ENCODE data around the gene APBA2. TPM values are rescaled to one million over a fixed set of nuclear protein-coding genes. Genes with fewer than 3 reads are reported as not detected.

The APBA2 gene
- total RNA-seq, 1 experiment from 2014 or later = not detected

DNA sequence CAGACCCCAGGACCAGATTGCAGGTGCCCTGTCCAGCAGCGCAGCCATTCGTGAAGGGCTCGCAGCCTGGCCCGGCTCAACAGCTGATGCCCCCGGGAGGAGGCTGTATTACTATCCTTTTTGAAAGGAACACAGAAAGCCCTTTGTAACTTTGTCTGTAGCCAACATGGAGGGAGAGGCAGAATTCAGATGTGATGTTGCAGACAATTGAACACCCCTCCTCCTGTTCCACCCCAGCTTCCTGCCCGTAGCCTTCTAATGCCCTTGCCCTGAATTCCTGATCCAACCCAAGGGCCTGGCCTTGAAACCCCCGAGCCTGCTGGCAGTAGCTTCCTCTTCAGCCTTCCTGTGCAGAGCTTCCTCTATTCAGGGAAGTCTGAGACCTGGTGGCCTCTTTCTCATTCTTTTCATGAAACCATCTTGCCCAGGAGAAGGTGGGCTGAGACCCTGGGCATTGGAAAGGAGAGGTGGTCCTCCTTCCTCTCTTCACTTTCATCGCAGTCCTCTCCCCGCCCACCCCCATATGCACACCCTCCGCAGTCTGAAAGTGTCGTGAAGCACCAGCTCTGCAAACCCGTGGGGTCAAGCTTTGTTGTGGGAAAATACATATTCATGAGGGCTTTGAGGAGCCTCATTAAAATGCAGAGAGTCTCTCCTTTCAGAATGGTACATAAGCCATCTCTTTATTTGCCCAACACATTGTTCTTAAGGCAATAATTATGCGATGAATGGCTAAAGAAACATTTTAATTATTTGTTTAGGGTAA is 109.2 kb downstream of the APBA2 start:
- Mint-ChIP-seq H3K27ac (ENCODE audit: unreplicated experiment) (no peak overlapping the region), H3K4me1 (ENCODE audit: low read depth, unreplicated experiment) (no peaks in the 10 kb centered on the region), H3K36me3 (ENCODE audit: insufficient read depth, unreplicated experiment) (no peaks in the 10 kb centered on the region), H3K27me3 (ENCODE audit: insufficient read depth, unreplicated experiment) (peaks cover 21% of the 10 kb centered on the region), H3K4me3 (ENCODE audit: unreplicated experiment) (no peak overlapping the region), H3K9me3 (ENCODE audit: unreplicated experiment) (no peaks in the 10 kb centered on the region)
- BruUV-seq (replicated peaks) = no TSS peak
- Histone ChIP-seq H3K27me3 (replicated peaks; ENCODE audit: control insufficient read depth, insufficient read depth, low read length) (no peaks in the 10 kb centered on the region; the same call in 1 of the 2 replicates), H3K36me3 (ENCODE audit: control insufficient read depth, insufficient read depth, low read length) (no peaks in the 10 kb centered on the region), H3K9me3 (no peaks in the 10 kb centered on the region), H3K4me1 (no peaks in the 10 kb centered on the region), H3K4me3 (ENCODE audit: low read depth, low read length) (no peak overlapping the region)
- intact Hi-C loops (cut with micrococcal nuclease; ENCODE audit: unreplicated experiment) = loop anchor here (5.0 kb wide), 1 partner anchor 107 kb away; no protein-coding TSS in a partner anchor
- TF ChIP-seq, protein P1, sequence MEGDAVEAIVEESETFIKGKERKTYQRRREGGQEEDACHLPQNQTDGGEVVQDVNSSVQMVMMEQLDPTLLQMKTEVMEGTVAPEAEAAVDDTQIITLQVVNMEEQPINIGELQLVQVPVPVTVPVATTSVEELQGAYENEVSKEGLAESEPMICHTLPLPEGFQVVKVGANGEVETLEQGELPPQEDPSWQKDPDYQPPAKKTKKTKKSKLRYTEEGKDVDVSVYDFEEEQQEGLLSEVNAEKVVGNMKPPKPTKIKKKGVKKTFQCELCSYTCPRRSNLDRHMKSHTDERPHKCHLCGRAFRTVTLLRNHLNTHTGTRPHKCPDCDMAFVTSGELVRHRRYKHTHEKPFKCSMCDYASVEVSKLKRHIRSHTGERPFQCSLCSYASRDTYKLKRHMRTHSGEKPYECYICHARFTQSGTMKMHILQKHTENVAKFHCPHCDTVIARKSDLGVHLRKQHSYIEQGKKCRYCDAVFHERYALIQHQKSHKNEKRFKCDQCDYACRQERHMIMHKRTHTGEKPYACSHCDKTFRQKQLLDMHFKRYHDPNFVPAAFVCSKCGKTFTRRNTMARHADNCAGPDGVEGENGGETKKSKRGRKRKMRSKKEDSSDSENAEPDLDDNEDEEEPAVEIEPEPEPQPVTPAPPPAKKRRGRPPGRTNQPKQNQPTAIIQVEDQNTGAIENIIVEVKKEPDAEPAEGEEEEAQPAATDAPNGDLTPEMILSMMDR (IDR thresholded peaks at IDR 0.05; ENCODE audit: insufficient read depth in 1 of 2, low read depth in 1 of 2, low read length in 1 of 2, severe bottlenecking in 1 of 2, unreplicated experiment in 1 of 2) = no peak
- POLR2A ChIA-PET = no interaction called here
- CTCF ChIA-PET = no interaction called here
- no peak for DNase-seq

GRCh38 chr15:28995705-28996104 is 109.9 kb downstream of the APBA2 start:
- Mint-ChIP-seq H3K27me3 (ENCODE audit: insufficient read depth, unreplicated experiment) (peaks cover 21% of the 10 kb centered on the region), H3K36me3 (ENCODE audit: insufficient read depth, unreplicated experiment) (no peaks in the 10 kb centered on the region), H3K4me1 (ENCODE audit: low read depth, unreplicated experiment) (no peaks in the 10 kb centered on the region), H3K4me3 (ENCODE audit: unreplicated experiment) (no peak overlapping the region), H3K9me3 (ENCODE audit: unreplicated experiment) (no peaks in the 10 kb centered on the region), H3K27ac (ENCODE audit: unreplicated experiment) (no peak overlapping the region)
- H3K9me3 ChIP-seq = no peaks in the 10 kb centered on the region
- H3K27me3 ChIP-seq (replicated peaks; ENCODE audit: control insufficient read depth, insufficient read depth, low read length) = no peaks in the 10 kb centered on the region; the same call in 1 of the 2 replicates
- intact Hi-C loops (cut with micrococcal nuclease; ENCODE audit: unreplicated experiment) = loop anchor here (5.0 kb wide), 1 partner anchor 107 kb away; no protein-coding TSS in a partner anchor
- no peaks in the 10 kb centered on the region for H3K4me1 ChIP-seq
- ChIA-PET CTCF (no interaction called here), POLR2A (no interaction called here)
- BruUV-seq (replicated peaks) = no TSS peak
- TF ChIP-seq, protein P1 (IDR thresholded peaks at IDR 0.05; ENCODE audit: insufficient read depth in 1 of 2, low read depth in 1 of 2, low read length in 1 of 2, severe bottlenecking in 1 of 2, unreplicated experiment in 1 of 2) = no peak
- DNase-seq = no peak
- H3K4me3 ChIP-seq (ENCODE audit: low read depth, low read length) = no peak overlapping the region
- H3K36me3 ChIP-seq (ENCODE audit: control insufficient read depth, insufficient read depth, low read length) = no peaks in the 10 kb centered on the region

GRCh38 chr15:28996289-28996688 is 110.5 kb downstream of the APBA2 start:
- H3K9me3 ChIP-seq = no peaks in the 10 kb centered on the region
- H3K36me3 ChIP-seq (ENCODE audit: control insufficient read depth, insufficient read depth, low read length) = no peaks in the 10 kb centered on the region
- no peak overlapping the region for H3K4me3 ChIP-seq (ENCODE audit: low read depth, low read length)
- intact Hi-C loops (cut with micrococcal nuclease; ENCODE audit: unreplicated experiment) = loop anchor here (5.0 kb wide), 1 partner anchor 106 kb away; no protein-coding TSS in a partner anchor
- ChIA-PET POLR2A (no interaction called here), CTCF (no interaction called here)
- no peak overlapping the region for H3K27ac Mint-ChIP-seq (ENCODE audit: unreplicated experiment)
- no peaks in the 10 kb centered on the region for H3K36me3 Mint-ChIP-seq (ENCODE audit: insufficient read depth, unreplicated experiment)
- H3K27me3 ChIP-seq (replicated peaks; ENCODE audit: control insufficient read depth, insufficient read depth, low read length) = no peaks in the 10 kb centered on the region; the same call in 1 of the 2 replicates
- TF ChIP-seq, protein P1 (IDR thresholded peaks at IDR 0.05; ENCODE audit: insufficient read depth in 1 of 2, low read depth in 1 of 2, low read length in 1 of 2, severe bottlenecking in 1 of 2, unreplicated experiment in 1 of 2) = no peak
- H3K4me1 Mint-ChIP-seq (ENCODE audit: low read depth, unreplicated experiment) = no peaks in the 10 kb centered on the region
- no peaks in the 10 kb centered on the region for H3K4me1 ChIP-seq
- peaks cover 21% of the 10 kb centered on the region for H3K27me3 Mint-ChIP-seq (ENCODE audit: insufficient read depth, unreplicated experiment)
- H3K9me3 Mint-ChIP-seq (ENCODE audit: unreplicated experiment) = no peaks in the 10 kb centered on the region
- DNase-seq = no peak
- BruUV-seq (replicated peaks) = no TSS peak
- H3K4me3 Mint-ChIP-seq (ENCODE audit: unreplicated experiment) = no peak overlapping the region
